H1 (cell line): Measurements from ENCODE around the gene TAS2R16. TPM values are rescaled to one million over a fixed set of nuclear protein-coding genes. Genes with fewer than 3 reads are reported as not detected.

Experiments used
- CTCF ChIA-PET: fragments of 300-600 bp; sonication (Branson Sonifier 250); formaldehyde crosslinking; loops from one replicate; lab custom pipeline; 2021; ENCODE audit not compliant: partially characterized antibody; lab: Charles Lee
- POLR2A ChIA-PET: fragments of 300-600 bp; sonication (Branson Sonifier 250); formaldehyde crosslinking; loops from one replicate; lab custom pipeline; 2021; ENCODE audit warnings: inconsistent platforms; ENCODE audit not compliant: partially characterized antibody; lab: Charles Lee
- DNase-seq, 2 experiments: peaks; one replicate each; pipeline versions ENCODE4 v3.0.0 to v3.0.0-alpha.2; 2010 to 2022; ENCODE audit warnings: low spot score in 2 of 2, low read depth in 1 of 2, mixed read lengths in 1 of 2
- FAIRE-seq: peaks from 2 replicates; lab custom pipeline; 2011; peaks lifted over from hg19 to GRCh38; lab: Jason Lieb, UNC
- H2AFZ ChIP-seq: 2 replicates; pipeline ENCODE4 v1.8.1; 2012; ENCODE audit warnings: low read length, inconsistent platforms
- H2AK5ac ChIP-seq: 2 replicates; pipeline ENCODE4 v1.6.1; 2013; ENCODE audit warnings: low read depth, low read length
- H2BK120ac ChIP-seq: replicated peaks from 2 replicates; pipeline ENCODE3; 2013; ENCODE audit warnings: low read depth, low read length, inconsistent platforms
- H2BK12ac ChIP-seq: 2 replicates; pipeline ENCODE4 v1.6.1; 2013; ENCODE audit warnings: low read depth, low read length
- H2BK15ac ChIP-seq: 2 replicates; pipeline ENCODE4 v1.6.1; 2013; ENCODE audit warnings: low read length
- H2BK20ac ChIP-seq: 2 replicates; pipeline ENCODE4 v1.6.1; 2013; ENCODE audit warnings: low read length
- H2BK5ac ChIP-seq: 2 replicates; pipeline ENCODE4 v1.6.1; 2013; ENCODE audit warnings: low read depth, low read length
- H3K14ac ChIP-seq: 2 replicates; pipeline ENCODE4 v1.6.1; 2013; ENCODE audit warnings: inconsistent platforms; ENCODE audit not compliant: insufficient read length
- H3K18ac ChIP-seq: 2 replicates; pipeline ENCODE4 v1.6.1; 2013; ENCODE audit warnings: low read length; ENCODE audit errors: extremely low read depth
- H3K23ac ChIP-seq: 2 replicates; pipeline ENCODE4 v1.6.1; 2013; ENCODE audit warnings: inconsistent platforms; ENCODE audit not compliant: insufficient read length
- H3K23me2 ChIP-seq: 2 replicates; pipeline ENCODE4 v1.6.1; 2013; ENCODE audit warnings: low read depth, low read length
- H3K27ac ChIP-seq: 2 replicates; pipeline ENCODE4 v1.6.1; 2011; ENCODE audit warnings: low read depth, low read length, inconsistent platforms
- H3K27me3 ChIP-seq, 4 experiments: replicated peaks in 1 of 4; 1 replicate in 1 of 4; 2 replicates in 3 of 4; pipeline versions ENCODE4 v1.6.1 to v1.8.1; 2011 to 2013; ENCODE audit warnings: low read length in 3 of 4, mild to moderate bottlenecking in 3 of 4, inconsistent platforms in 2 of 4, mixed read lengths in 2 of 4, moderate library complexity in 1 of 4; ENCODE audit not compliant: control insufficient read depth in 3 of 4, insufficient read depth in 3 of 4; ENCODE audit errors: extremely low read depth in 1 of 4
- H3K36me3 ChIP-seq, 4 experiments: 2 replicates each; pipeline versions ENCODE4 v1.6.1 to v1.8.1; 2011 to 2013; ENCODE audit warnings: mild to moderate bottlenecking in 4 of 4, low read length in 3 of 4, moderate library complexity in 2 of 4, control low read depth in 1 of 4, inconsistent platforms in 1 of 4; ENCODE audit not compliant: insufficient read depth in 4 of 4, control insufficient read depth in 2 of 4
- H3K4ac ChIP-seq: replicated peaks from 2 replicates; pipeline ENCODE3; 2013; ENCODE audit warnings: low read length, low read depth, mixed read lengths, inconsistent platforms; ENCODE audit not compliant: insufficient read length
- H3K4me1 ChIP-seq, 4 experiments: replicated peaks in 1 of 4; 1 replicate in 1 of 4; 2 replicates in 3 of 4; pipeline versions ENCODE4 v1.6.1 to v1.8.1; 2011 to 2013; ENCODE audit warnings: low read length in 3 of 4, inconsistent platforms in 2 of 4, mixed read lengths in 1 of 4; ENCODE audit not compliant: insufficient read depth in 4 of 4, control insufficient read depth in 3 of 4
- H3K4me2 ChIP-seq, 2 experiments: 2 replicates each; pipeline versions ENCODE4 v1.6.1 to v1.8.1; 2011 to 2013; ENCODE audit warnings: low read depth in 2 of 2, low read length in 2 of 2, control low read depth in 1 of 2, inconsistent platforms in 1 of 2, mild to moderate bottlenecking in 1 of 2; ENCODE audit not compliant: insufficient read depth in 1 of 2
- H3K4me3 ChIP-seq, 4 experiments: fragments of 200-600, 300-600 bp in 1 of 4; sonication (generic), shearing (Covaris generic), sonication (Bioruptor Twin) in 1 of 4; 2 replicates each; pipeline versions ENCODE4 v1.5.1 to v1.8.1; 2011 to 2016; ENCODE audit warnings: low read length in 4 of 4, low read depth in 3 of 4, control low read depth in 2 of 4, inconsistent platforms in 2 of 4, mild to moderate bottlenecking in 2 of 4, mixed read lengths in 1 of 4, moderate library complexity in 1 of 4; ENCODE audit not compliant: insufficient read depth in 2 of 4; ENCODE audit errors: extremely low read depth in 1 of 4
- H3K56ac ChIP-seq: replicated peaks from 2 replicates; pipeline ENCODE3; 2013; ENCODE audit warnings: low read depth, mild to moderate bottlenecking, mixed read lengths, low read length, inconsistent platforms; ENCODE audit not compliant: insufficient read length
- H3K79me1 ChIP-seq: 2 replicates; pipeline ENCODE4 v1.6.1; 2013; ENCODE audit warnings: low read depth, low read length, control low read depth
- H3K79me2 ChIP-seq, 2 experiments: 2 replicates each; pipeline versions ENCODE4 v1.6.1 to v1.8.1; 2012 to 2013; ENCODE audit warnings: low read length in 2 of 2, mild to moderate bottlenecking in 2 of 2, inconsistent platforms in 1 of 2; ENCODE audit not compliant: insufficient read depth in 2 of 2, control insufficient read depth in 1 of 2
- H3K9ac ChIP-seq, 4 experiments: replicated peaks in 1 of 4; 1 replicate in 1 of 4; 2 replicates in 3 of 4; pipeline versions ENCODE4 v1.6.1 to v1.8.1; 2011 to 2013; ENCODE audit warnings: low read depth in 3 of 4, low read length in 3 of 4, control low read depth in 2 of 4, mild to moderate bottlenecking in 2 of 4, moderate library complexity in 2 of 4, inconsistent platforms in 1 of 4; ENCODE audit errors: extremely low read depth in 1 of 4
- H3K9me3 ChIP-seq, 2 experiments: 2 replicates each; pipeline versions ENCODE4 v1.6.1 to v1.8.1; 2012 to 2013; ENCODE audit warnings: mild to moderate bottlenecking in 2 of 2, moderate library complexity in 2 of 2, control low read depth in 1 of 2, inconsistent platforms in 1 of 2, low read depth in 1 of 2, low read length in 1 of 2, mixed read lengths in 1 of 2; ENCODE audit not compliant: insufficient read depth in 2 of 2
- H4K20me1 ChIP-seq, 2 experiments: replicated peaks in 1 of 2; 2 replicates each; pipeline versions ENCODE3 to v1.8.1; 2011 to 2013; ENCODE audit warnings: inconsistent platforms in 2 of 2, low read length in 2 of 2, mild to moderate bottlenecking in 1 of 2; ENCODE audit not compliant: insufficient read depth in 2 of 2, control insufficient read depth in 1 of 2
- H4K5ac ChIP-seq: 2 replicates; pipeline ENCODE4 v1.6.1; 2013; ENCODE audit warnings: low read length, low read depth, mixed read lengths, inconsistent platforms; ENCODE audit not compliant: insufficient read length
- H4K8ac ChIP-seq: 2 replicates; pipeline ENCODE4 v1.8.0; 2013; ENCODE audit warnings: mild to moderate bottlenecking, moderate library complexity, low read length, inconsistent platforms; ENCODE audit not compliant: insufficient read depth; ENCODE audit errors: extremely low read depth
- H4K91ac ChIP-seq: replicated peaks from 2 replicates; pipeline ENCODE3; 2013; ENCODE audit warnings: low read length, mixed read lengths, inconsistent platforms; ENCODE audit not compliant: insufficient read length
- E2F6 ChIP-seq: IDR thresholded peaks from 2 replicates; pipeline ENCODE4 v1.6.1; 2012; ENCODE audit warnings: inconsistent platforms
- EZH2 ChIP-seq: fragments of 200-600 bp; sonication (generic); IDR thresholded peaks from 2 replicates; pipeline ENCODE4 v1.7.1; 2012; ENCODE audit warnings: low read depth, mild to moderate bottlenecking, moderate library complexity, low read length, inconsistent platforms; ENCODE audit not compliant: severe bottlenecking
- JUN ChIP-seq: IDR thresholded peaks from 2 replicates; pipeline ENCODE4 v1.6.1; 2011; ENCODE audit warnings: low read depth, mild to moderate bottlenecking, improper control_type of control experiment, low read length
- KDM1A ChIP-seq: fragments of 200-600, 300-600 bp; sonication (generic); IDR thresholded peaks from 2 replicates; pipeline ENCODE4 v1.7.1; 2016; ENCODE audit warnings: mild to moderate bottlenecking, low read length, borderline replicate concordance
- KDM5A ChIP-seq: fragments of 200-600 bp; IDR thresholded peaks from 2 replicates; pipeline ENCODE4 v1.7.1; 2012; ENCODE audit warnings: mild to moderate bottlenecking, low read length, inconsistent platforms, mixed read lengths
- NANOG ChIP-seq: IDR thresholded peaks from 2 replicates; pipeline ENCODE4 v1.6.1; 2011; ENCODE audit warnings: low read length, low read depth, mild to moderate bottlenecking, inconsistent platforms; ENCODE audit not compliant: insufficient read depth, poor library complexity, severe bottlenecking
- SAP30 ChIP-seq: fragments of 300-600 bp; sonication (generic); IDR thresholded peaks from 2 replicates; pipeline ENCODE4 v1.7.1; 2012; ENCODE audit warnings: low read length, moderate library complexity, mild to moderate bottlenecking, inconsistent platforms; ENCODE audit not compliant: insufficient read depth, insufficient replicate concordance
- TAF1 ChIP-seq: IDR thresholded peaks from 2 replicates; pipeline ENCODE4 v1.6.1; 2011; ENCODE audit warnings: mild to moderate bottlenecking, low read depth, low read length
- ZNF274 ChIP-seq: IDR thresholded peaks from 2 replicates; pipeline ENCODE4 v1.7.0; 2012; ENCODE audit warnings: low read length, borderline replicate concordance; ENCODE audit errors: extremely low read depth
- WGBS, 2 experiments: shearing (Covaris generic) in 1 of 2; methylation state at CpG; one replicate each; pipeline versions ENCODE4 v1.1.6 to v1.1.7; 2013 to 2015; ENCODE audit warnings: low lambda C conversion rate in 2 of 2, mixed read lengths in 2 of 2, inconsistent platforms in 1 of 2, low coverage in 1 of 2, missing lambda C conversion rate in 1 of 2; ENCODE audit not compliant: insufficient replicate concordance in 2 of 2, insufficient coverage in 1 of 2, insufficient read length in 1 of 2; ENCODE audit errors: extremely low coverage in 1 of 2, missing lambda C conversion rate in 1 of 2; 5-methylcytosine and 5-hydroxymethylcytosine counted together
- polyA plus RNA-seq, 7 experiments: library from polyadenylated mRNA; depleted of rRNA in 3 of 7; stranded (reverse) in 5 of 7; unstranded in 2 of 7; fragments of >200 nt in 5 of 7; fragments of 200-250 nt in 2 of 7; gene quantifications; 1 replicate in 5 of 7; 2 replicates in 1 of 7; 4 replicates in 1 of 7; pipeline versions ENCODE4 v1.2.1 to v1.2.3, GENCODE V29; 2011 to 2013; ENCODE audit warnings: missing spikeins in 2 of 7, mixed read lengths in 2 of 7
- total RNA-seq: library from RNA; stranded (reverse); fragmentation: NEBNext Ultra II Directional; extraction: Animal tissue kit (Norgen Biotek cat#: 25700); gene quantifications from 2 replicates; pipeline ENCODE4 v1.2.1, GENCODE V29; 2021

Gene TAS2R16
- total and polyA plus RNA-seq, 2 of the 8 experiments (the other 6 are each of a cell fraction or from before 2014, with no cell fraction given): not detected

- H2BK15ac ChIP-seq: no peak overlapping the region
- no peak overlapping the region for H3K14ac ChIP-seq
- H3K79me2 ChIP-seq: no peaks in the 10 kb centered on the region
- no peak overlapping the region for H3K4me2 ChIP-seq
- H3K36me3 ChIP-seq: no peaks in the 10 kb centered on the region; a peak in 1 of 8 replicates
- H3K27me3 ChIP-seq: no peaks in the 10 kb centered on the region
- no peak overlapping the region for H2BK5ac ChIP-seq
- no peak overlapping the region for H3K23ac ChIP-seq
- no peak overlapping the region for H3K4me3 ChIP-seq
- no peak overlapping the region for H4K91ac ChIP-seq
- H3K4ac ChIP-seq: no peak overlapping the region
- no peak overlapping the region for H4K8ac ChIP-seq
- no peak overlapping the region for H2AK5ac ChIP-seq
- no peaks in the 10 kb centered on the region for H3K9me3 ChIP-seq
- no peak overlapping the region for H4K5ac ChIP-seq
- CTCF ChIA-PET: no interaction called here
- no peak overlapping the region for H3K56ac ChIP-seq
- H3K79me1 ChIP-seq: no peaks in the 10 kb centered on the region
- POLR2A ChIA-PET: no interaction called here
- 90 to 100% methylated on average over 1 to 2 of the region's 2 CpGs for WGBS, 2 experiments
- H3K27ac ChIP-seq: no peak overlapping the region
- no peak overlapping the region for H2BK12ac ChIP-seq
- H3K4me1 ChIP-seq: no peaks in the 10 kb centered on the region
- H2BK120ac ChIP-seq: no peak overlapping the region
- no peak overlapping the region for H2AFZ ChIP-seq
- no peaks in the 10 kb centered on the region; the same call in 1 of the 2 replicates for H3K23me2 ChIP-seq
- FAIRE-seq: no peak
- no peak overlapping the region for H2BK20ac ChIP-seq
- H3K18ac ChIP-seq: no peak overlapping the region
- DNase-seq: no peak
- no peaks in the 10 kb centered on the region for H4K20me1 ChIP-seq
- no peak overlapping the region for H3K9ac ChIP-seq
- TF ChIP-seq TAF1 (no peak), EZH2 (no peak), JUN (no peak), SAP30 (no peak), NANOG (no peak), ZNF274 (no peak), E2F6 (no peak), KDM1A (no peak), KDM5A (no peak)
Observed at GRCh38 chr7:123026251-123026650, 30.8 kb upstream of the TAS2R16 start.
